Ectodermal cell (in vitro differentiated cells): ENCODE data around the gene FAM83E.
A peak's percentile ranks its signal among the peaks of the same experiment; 100 is the strongest.

Experiments
- H3K27ac ChIP-seq: 2 replicates; pipeline ENCODE4 v1.7.0; 2013; ENCODE audit warnings: mild to moderate bottlenecking, low read depth, low read length; ENCODE audit not compliant: insufficient read depth, poor library complexity, severe bottlenecking
- H3K27me3 ChIP-seq: 2 replicates; pipeline ENCODE4 v1.7.0; 2013; ENCODE audit warnings: mild to moderate bottlenecking, low read length; ENCODE audit not compliant: insufficient read depth, control insufficient read depth, poor library complexity, severe bottlenecking
- H3K36me3 ChIP-seq: one replicate; pipeline ENCODE4 v1.7.0; 2013; ENCODE audit warnings: low read length; ENCODE audit not compliant: control insufficient read depth, insufficient read depth
- H3K4me1 ChIP-seq: one replicate; pipeline ENCODE4 v1.7.0; 2013; ENCODE audit warnings: low read length; ENCODE audit not compliant: control insufficient read depth, insufficient read depth
- H3K4me3 ChIP-seq: 2 replicates; pipeline ENCODE4 v1.7.0; 2013; ENCODE audit warnings: low read depth, low read length, control low read depth; ENCODE audit not compliant: insufficient read depth
- H3K9me3 ChIP-seq: 2 replicates; pipeline ENCODE4 v1.7.0; 2013; ENCODE audit warnings: mild to moderate bottlenecking, low read length, moderate library complexity; ENCODE audit not compliant: control insufficient read depth
- WGBS, 2 experiments: methylation state at CpG; one replicate each; pipeline ENCODE4 v1.1.7; 2013; ENCODE audit warnings: missing lambda C conversion rate in 2 of 2; 5-methylcytosine and 5-hydroxymethylcytosine counted together

Gene FAM83E

DNA sequence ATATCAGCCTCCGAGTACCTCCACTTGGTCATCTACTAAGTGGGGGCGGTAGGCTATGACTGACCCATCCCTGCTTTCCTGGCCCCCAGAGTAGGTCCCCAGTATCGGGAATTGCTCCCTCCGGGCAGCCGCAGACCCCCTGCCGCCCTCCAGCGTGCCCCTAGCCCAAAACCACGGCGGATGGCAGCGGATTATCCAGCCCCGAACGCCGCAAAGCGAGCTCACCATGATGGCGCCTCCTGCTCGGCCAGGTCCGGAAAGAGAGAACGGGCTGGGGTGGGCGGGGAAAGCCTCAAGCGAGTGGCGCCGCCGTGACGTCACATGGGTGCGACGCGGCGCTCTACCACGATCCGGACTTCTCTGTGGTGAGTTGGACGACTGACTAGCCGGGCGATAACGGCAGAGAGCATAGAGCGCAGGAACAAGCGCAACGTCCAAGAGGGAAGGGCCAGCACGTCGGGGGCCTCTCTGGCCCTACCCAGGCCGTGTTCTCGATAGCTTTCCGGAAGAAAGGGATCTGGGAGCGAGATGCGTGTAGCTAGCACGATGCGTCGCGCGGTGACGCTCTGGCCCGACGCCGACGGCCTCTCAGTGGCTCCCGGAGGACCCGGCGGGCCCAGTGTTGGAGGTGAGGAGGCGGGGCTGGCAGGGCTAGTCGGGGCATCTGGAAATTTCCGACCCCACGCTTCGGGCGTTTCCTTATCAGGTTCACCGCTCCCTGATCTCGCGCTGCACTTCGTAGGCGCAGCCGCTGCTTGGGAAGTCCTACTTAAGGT, 4.2 kb upstream of the FAM83E start, which contains the start of the genes RPL18 and SPHK2:
TSS of gene RPL18 (minus strand) at position 263 of the 776 bp plus-strand sequence. CDS start at position 228, 35 bp downstream.
TSS of gene SPHK2 (plus strand) at position 591 of the 776 bp plus-strand sequence. CDS start 1,009 bp downstream, outside the sequence.
- H3K4me1 ChIP-seq = peaks cover 45% of the 10 kb centered on the region
- peak within 1 kb of the TSS; percentile 95 for H3K27ac ChIP-seq
- H3K36me3 ChIP-seq = peaks cover 7% of the 10 kb centered on the region
- H3K9me3 ChIP-seq = no peaks in the 10 kb centered on the region
- H3K27me3 ChIP-seq = no peaks in the 10 kb centered on the region
- peak within 1 kb of the TSS; percentile 98 for H3K4me3 ChIP-seq
- 0% methylated on average over 69 of the region's 69 CpGs for WGBS, 2 experiments

DNA sequence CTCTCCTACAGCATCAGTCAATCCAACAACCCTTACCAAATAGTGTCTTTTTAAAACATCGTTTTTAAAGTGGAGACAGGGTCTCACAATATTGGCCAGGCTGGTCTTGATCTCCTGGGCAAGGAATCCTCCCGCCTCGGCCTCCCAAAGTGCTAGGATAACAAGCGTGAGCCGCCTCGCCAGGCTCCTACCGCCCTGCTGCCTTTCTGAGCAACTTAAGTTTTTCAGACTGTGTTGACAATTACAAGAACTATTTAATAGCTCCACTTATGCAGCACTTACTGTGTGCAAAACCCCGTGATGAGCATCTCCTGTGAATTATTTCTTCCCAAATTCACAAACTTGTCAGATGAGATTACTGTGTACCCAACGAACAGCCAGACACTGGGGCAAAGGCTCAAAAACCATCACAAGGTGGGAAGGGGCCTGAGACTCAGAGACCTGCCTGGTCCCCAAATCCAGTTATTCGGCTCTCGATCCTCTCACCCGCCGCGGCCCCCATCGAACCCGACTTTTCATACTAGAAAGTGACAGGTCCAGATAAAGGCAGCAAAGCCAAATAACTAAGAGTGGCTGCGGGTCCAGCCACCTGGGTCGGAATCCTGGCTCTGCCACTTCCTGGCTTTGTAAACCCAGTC, 3.5 kb upstream of the FAM83E start:
- 1 to 2% methylated on average over 18 of the region's 18 CpGs for WGBS, 2 experiments
- H3K9me3 ChIP-seq = no peaks in the 10 kb centered on the region
- H3K4me3 ChIP-seq = peak overlapping the region; percentile 98
- peaks cover 49% of the 10 kb centered on the region for H3K4me1 ChIP-seq
- no peaks in the 10 kb centered on the region for H3K27me3 ChIP-seq
- peaks cover 7% of the 10 kb centered on the region for H3K36me3 ChIP-seq
- H3K27ac ChIP-seq = peak overlapping the region; percentile 95

GRCh38 chr19:48617146-48617937, 2.5 kb upstream of the FAM83E start:
- Histone ChIP-seq H3K36me3 (peaks cover 7% of the 10 kb centered on the region), H3K27ac (peak overlapping the region; percentile 44)
- 87 to 91% methylated on average over 18 of the region's 18 CpGs for WGBS, 2 experiments

DNA sequence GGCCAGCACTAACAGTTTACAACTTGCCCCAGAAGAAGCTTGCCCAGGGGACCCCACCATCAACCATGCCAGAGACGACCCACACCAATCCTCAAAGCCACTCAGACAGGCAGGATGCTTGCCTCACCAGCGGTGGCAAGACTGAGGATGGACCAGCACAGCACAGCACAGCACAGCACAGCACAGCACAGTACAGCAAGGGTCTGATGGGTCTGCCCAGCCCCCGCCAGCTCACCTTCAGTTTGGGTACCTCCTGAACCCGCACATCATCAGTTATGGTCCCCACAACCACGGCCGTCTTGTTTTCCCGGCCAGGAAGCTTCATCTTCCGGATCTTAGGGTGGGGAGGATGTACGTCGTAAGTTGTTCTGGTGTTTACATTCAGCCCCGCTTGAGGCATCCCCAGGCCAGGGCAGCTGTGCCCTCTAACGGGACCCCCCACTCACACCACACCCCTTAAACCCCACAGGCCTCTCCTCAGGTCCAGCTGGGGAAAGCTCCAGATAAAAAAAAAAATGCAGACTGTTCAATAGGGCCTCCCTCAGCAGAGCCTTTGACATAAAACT, 1.7 kb upstream of the FAM83E start:
- Histone ChIP-seq H3K36me3 (peaks cover 7% of the 10 kb centered on the region), H3K27ac (no peak overlapping the region), H3K27me3 (no peaks in the 10 kb centered on the region), H3K9me3 (no peaks in the 10 kb centered on the region), H3K4me3 (no peak overlapping the region), H3K4me1 (peaks cover 50% of the 10 kb centered on the region)
- 89 to 94% methylated on average over 12 of the region's 12 CpGs for WGBS, 2 experiments

More at GRCh38 chr19:48617146-48617937, 2.5 kb upstream of the FAM83E start:
- H3K4me3 ChIP-seq = peak overlapping the region; percentile 98
- no peaks in the 10 kb centered on the region for H3K9me3 ChIP-seq
- peaks cover 50% of the 10 kb centered on the region for H3K4me1 ChIP-seq
- no peaks in the 10 kb centered on the region for H3K27me3 ChIP-seq

- peaks cover 50% of the 10 kb centered on the region for H3K4me1 ChIP-seq
- no peaks in the 10 kb centered on the region for H3K27me3 ChIP-seq
- peaks cover 7% of the 10 kb centered on the region for H3K36me3 ChIP-seq
- no peak overlapping the region for H3K4me3 ChIP-seq
- WGBS, 2 experiments = 95% methylated on average over 16 of the region's 16 CpGs
- no peaks in the 10 kb centered on the region for H3K9me3 ChIP-seq
- H3K27ac ChIP-seq = no peak overlapping the region
These were observed 1.2 kb upstream of the FAM83E start for GRCh38 chr19:48616041-48616436.

DNA sequence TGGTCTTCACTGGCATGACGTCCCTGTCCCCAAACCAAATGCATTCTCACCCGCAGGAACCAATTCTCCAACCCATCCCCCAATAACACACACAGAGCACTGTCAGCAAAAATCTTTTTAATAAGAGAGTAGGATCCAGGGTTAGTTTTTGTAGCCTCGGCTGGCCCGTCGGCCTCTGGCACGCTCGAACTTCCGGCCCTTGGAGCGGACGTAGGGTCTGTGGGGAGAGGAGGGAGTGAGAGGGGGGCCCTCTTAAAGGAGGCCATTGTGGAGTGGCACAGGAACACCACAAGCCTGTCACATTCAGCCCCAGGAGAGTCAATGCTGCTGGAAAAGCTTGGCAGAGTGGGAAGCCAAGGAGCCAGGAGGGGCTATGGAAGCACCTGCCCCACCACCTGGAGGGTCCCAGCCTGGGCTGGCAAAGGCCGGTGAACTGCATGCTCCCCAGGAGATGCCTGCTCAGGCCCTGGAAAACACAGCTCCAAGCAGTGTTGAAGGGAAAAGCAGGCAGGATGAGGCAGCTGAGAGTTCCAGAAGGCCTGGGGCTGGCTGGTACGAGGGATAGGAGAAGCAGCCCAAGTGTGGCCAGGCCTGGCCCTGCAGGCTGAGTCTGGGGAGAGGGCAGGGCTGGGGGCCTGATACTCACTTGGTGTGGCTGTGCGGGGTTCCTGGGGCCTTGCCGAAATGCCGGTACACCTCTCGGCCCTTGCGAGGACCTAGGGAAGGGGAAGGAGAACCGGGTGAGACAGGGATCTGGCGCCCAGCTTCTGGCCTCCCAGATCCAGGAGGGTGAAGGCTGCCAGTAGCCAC, 560 bp upstream of the FAM83E start:
- Histone ChIP-seq H3K36me3 (peaks cover 7% of the 10 kb centered on the region), H3K27ac (peak overlapping the region; percentile 84), H3K9me3 (no peaks in the 10 kb centered on the region), H3K4me1 (peaks cover 50% of the 10 kb centered on the region), H3K4me3 (no peak overlapping the region), H3K27me3 (no peaks in the 10 kb centered on the region)
- WGBS, 2 experiments = 79 to 83% methylated on average over 18 to 19 of the region's 19 CpGs

DNA sequence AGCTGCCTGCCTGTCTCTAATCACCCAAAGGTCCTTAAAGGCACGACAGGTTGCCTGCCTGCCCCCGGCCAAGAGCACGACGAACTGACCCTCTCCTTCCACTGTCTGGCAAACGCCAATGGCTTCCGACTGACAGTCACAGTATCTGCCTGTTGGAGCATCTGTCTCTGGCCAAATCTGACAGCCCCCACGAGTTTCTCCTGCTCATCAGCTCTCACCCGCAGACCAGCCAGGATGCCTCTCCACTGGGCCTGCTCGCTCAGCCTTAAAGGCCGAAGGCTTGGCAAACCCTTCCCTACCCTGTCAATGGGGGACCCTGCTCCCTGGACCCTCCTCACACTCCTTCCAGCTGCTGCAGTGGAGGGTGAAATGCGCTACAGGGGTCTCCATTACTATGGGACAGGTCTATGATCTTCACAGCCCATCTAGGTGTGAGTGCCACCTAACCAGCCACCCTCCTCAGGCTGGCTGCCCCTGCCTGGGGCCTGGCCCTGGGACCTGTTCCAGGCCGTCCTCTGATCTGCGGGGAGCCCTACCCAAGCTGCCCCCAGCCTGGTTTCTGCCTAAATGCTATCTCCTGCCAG, 932 bp downstream of the FAM83E start:
- Histone ChIP-seq H3K4me1 (peaks cover 46% of the 10 kb centered on the region), H3K9me3 (no peaks in the 10 kb centered on the region), H3K27ac (peak overlapping the region; percentile 6), H3K4me3 (no peak overlapping the region), H3K27me3 (no peaks in the 10 kb centered on the region), H3K36me3 (peaks cover 7% of the 10 kb centered on the region)
- 86 to 89% methylated on average over 13 of the region's 13 CpGs for WGBS, 2 experiments

- H3K4me3 ChIP-seq = no peak overlapping the region
- H3K9me3 ChIP-seq = no peaks in the 10 kb centered on the region
- 92% methylated on average over 39 of the region's 39 CpGs for WGBS, 2 experiments
- H3K27ac ChIP-seq = no peak overlapping the region
- no peaks in the 10 kb centered on the region for H3K27me3 ChIP-seq
- H3K4me1 ChIP-seq = peaks cover 46% of the 10 kb centered on the region
- peaks cover 7% of the 10 kb centered on the region for H3K36me3 ChIP-seq
These were observed 1.6 kb downstream of the FAM83E start for GRCh38 chr19:48613024-48613851.
